KBM-7 (cell line): ENCODE results near the gene FAM13C.

ENCODE experiments used
- DNase-seq: peaks from one replicate; pipeline ENCODE4 v3.0.0-alpha.2; 2015
- in situ Hi-C: fragments of 300-500 bp; cut with MboI; formaldehyde crosslinking; loops from 2 replicates; pipeline ENCODE4 v1.14.3; 2020; ENCODE audit warnings: low sequenced_read_pairs, low pct_unique_long_range_greater_than_20kb, mixed read lengths

Gene FAM13C

DNA sequence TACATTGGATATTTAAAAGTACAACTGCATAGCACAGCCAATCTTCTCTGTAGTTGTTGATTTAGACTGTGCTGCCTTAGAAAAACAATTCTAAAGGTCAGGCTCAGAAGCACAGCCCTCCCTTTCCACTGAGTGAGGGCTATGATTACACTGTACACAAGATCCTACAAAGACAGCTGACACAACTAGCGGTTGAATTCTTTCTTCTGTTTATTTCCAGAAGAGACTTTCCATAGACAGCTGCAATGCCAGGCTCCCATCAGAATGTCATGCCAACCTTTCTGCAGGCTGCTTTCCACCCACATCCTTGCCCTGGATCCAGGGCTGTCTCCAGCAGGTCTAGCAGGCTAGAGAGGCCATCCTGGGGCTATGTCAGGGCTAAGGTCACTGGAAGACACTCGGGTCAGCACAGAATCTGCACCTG, 39.3 kb downstream of the FAM13C start:
- no peak for DNase-seq
- in situ Hi-C loops, result no loop called here

DNA sequence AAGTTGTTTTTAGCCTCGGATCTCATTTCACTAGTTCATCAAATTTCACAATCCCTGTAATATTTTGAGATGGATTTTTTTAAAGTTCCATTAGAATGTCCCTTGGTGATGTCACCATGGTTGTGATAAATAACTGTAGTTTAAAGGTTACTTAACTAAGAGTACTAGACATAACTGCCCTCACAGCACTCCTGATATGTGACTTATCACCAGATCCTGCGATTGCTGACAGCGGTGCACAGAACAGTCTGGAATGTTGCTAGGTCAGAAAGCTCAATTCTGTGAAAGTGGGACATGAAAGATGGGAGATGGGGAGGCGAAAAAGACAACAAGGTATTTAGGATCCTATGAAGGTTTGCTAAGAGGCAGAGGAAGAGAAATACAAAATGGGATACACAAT, 40.2 kb downstream of the FAM13C start:
- in situ Hi-C loops, result no loop called here
- DNase-seq, result no peak

DNA sequence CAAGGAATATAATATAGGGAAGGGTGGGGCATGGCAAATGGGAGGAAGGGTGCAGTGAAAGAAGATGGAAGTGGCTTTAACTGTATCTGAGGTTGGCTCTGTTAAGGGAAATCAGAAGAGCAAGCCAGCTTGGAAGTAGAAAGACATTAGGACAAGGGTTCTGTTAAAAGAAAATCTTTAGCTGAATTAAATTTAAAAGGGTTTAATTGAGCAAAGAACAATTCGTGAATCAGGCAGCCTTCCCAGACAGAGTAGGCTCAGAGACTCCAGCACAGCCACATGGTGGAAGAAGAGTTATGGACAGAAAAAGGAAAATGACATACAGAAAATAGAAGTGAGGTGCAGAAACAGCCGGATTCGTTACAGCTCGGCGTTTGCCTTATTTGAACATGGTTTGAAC, 42.0 kb downstream of the FAM13C start:
- DNase-seq, result no peak
- in situ Hi-C loops, result no loop called here

DNA sequence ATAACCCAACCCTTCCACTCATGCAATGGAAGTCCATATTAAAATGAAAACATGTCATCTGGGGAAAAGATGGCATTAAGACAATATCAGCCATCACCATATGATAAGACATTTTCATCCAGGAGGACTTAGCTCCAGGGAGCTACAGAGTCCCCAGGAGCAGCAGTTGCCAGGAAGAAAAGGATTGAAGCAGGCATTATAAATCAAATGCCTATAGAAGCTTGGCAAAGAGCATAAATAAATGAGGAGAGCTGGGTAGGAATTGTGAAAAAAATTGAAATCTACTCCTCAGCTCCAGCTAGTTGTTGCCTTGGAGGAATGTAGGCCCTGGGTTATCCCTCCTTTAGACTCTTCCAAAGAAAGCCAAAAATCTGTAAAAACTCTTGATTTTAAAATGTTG, 42.5 kb downstream of the FAM13C start:
- no peak for DNase-seq

DNA sequence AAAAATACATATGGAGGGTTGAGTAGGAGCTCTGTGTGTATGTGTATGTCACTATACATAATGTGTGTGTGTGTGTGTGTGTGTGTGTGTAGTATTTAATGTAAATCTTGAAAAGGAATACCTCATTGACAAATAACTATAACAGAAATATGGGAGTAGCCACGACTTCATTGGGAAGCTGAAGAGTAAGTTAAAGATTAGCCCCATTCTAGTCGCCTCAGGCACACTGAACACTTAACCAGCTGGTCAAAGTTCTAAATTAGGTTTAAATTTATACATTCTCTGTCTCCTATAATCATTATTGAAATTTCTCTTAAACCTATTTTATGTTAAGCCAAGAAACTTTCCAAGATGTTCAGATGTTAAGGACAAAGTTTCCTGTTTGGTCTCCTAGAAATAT, 45.3 kb downstream of the FAM13C start:
- in situ Hi-C loops, result no loop called here
- no peak for DNase-seq

More for the DNA sequence above, 42.5 kb downstream of the FAM13C start:
- in situ Hi-C loops, result no loop called here

DNA sequence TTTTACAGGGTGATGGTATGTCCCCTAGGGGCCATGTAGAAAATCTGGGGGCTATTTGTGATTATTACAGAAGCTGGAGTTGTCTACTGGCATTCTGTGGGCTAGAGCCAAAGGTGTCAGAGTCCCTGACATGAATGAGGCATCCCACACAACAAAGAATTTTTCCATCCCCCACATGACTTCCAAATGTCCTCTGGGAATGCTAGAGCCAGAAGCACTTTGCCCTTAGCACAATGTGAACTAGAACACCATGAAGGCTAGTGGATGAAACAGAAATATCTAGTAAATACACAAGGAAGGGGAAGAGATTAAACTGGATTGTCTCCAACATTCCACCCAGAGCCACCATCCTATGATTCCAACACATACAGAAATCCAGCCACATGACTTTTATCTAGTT, 46.9 kb downstream of the FAM13C start:
- in situ Hi-C loops, result no loop called here
- no peak for DNase-seq

DNA sequence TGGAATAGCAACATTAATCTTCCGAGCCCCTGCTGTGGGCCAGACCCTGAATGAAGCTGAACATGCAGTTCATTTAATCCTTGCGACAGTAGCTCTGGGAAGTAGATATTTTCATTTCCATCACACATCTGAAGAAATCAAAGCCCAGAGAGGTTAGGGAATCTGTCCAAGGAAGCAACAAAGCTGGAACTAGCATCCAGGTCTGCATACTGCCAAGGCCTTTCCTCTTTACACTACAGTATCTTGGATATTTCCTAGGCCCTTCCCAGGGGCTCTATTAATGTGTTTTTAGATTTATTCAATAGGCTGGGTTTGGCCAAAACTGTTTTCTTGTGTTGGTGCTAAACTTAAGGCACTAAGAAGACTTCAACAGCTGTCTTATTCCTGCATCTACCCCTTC, 48.1 kb downstream of the FAM13C start:
- in situ Hi-C loops, result no loop called here
- DNase-seq, result no peak

DNA sequence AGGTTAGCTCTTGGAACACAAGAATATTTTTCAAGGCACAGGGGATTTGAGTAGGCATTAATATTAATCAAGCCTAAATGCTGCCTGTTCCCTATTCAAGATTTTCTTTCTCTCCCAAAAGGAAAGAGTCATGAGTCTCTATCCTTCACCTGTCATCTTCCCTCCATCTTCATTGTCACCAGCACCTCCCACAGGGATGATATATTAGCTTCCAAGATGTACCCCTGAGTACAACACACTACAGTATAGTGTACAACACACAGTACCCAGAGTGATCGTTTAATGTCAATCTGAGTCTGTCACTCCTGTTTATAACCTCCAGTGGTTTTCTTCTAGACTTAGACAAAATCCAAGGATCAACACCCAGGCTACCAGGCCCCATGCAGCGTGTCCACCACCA, 50.1 kb downstream of the FAM13C start:
- in situ Hi-C loops, result no loop called here

DNA sequence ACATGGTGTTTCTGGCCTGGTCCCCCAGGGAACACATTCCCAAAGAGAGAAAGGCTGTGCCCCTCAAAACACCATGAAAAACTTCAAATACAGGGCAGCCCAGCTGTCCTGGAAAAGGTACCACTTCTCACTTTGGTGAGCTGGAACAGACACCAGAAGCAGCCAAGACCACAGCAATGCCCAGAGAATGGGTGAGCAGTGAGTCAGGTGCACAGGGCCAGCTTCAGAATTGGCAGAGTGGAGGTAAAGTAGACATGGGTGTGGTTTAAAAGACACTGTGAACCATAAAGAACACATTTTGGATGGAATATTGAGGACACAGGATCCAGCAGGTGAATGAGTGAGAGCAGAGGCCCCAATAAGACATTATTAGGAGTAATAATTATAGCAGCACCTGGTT, 51.3 kb downstream of the FAM13C start:
- in situ Hi-C loops, result no loop called here
- DNase-seq, result no peak

More for the DNA sequence above, 50.1 kb downstream of the FAM13C start:
- no peak for DNase-seq

DNA sequence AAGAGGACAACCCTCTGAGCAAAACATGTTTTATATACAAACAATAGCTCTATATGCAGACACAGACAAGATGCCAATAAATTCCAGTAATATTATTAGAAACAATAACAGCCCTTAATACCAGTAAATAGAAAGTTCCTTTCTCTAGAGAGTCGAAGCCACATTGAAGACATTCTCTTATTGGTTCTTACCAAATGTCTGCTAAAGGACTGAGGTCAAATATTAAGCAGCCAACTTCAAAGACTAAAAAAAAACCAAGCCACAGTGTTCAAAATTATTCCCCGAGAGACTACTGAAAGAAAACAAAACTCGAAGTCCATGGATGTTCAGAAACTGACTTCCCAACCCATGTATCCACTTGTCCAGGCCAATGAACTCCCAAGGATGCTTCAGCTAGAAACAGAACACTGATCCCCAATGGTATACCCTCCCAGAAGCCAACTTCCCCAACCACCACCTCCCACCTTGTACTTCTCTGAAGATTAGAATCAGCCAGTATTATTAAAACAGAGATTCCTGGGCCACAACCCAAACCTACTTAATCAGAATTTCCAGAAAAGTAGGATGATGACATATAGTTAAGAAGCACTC, 51.9 kb downstream of the FAM13C start:
- no peak for DNase-seq
- in situ Hi-C loops, result no loop called here

DNA sequence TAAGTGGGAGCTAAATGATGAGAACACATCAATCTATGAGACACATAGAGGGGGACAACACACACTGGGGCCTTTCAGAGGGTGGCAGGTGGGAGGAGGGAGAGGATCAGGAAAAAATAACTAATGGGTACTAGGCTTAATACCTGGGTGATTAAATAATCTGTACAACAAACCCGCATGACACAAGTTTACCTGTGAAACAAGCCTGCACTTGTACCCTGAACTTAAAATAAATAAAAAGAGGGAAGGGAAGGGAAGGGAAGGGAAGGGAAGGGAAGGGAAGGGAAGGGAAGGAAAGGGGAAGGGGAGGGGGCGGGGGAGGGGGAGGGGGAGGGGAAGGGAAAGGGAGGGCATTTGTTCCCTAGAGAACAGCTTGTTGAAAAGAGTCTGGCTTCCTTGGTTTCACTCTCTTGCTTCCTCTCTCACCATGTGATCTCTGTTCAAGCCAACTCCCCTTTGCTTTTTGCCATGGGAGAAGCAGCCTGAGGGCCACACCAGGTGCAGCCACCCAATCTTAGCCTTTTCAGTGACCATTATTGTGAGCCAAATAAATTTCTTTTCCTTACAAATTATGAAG, 57.7 kb downstream of the FAM13C start:
- DNase-seq, result no peak
- in situ Hi-C loops, result no loop called here

DNA sequence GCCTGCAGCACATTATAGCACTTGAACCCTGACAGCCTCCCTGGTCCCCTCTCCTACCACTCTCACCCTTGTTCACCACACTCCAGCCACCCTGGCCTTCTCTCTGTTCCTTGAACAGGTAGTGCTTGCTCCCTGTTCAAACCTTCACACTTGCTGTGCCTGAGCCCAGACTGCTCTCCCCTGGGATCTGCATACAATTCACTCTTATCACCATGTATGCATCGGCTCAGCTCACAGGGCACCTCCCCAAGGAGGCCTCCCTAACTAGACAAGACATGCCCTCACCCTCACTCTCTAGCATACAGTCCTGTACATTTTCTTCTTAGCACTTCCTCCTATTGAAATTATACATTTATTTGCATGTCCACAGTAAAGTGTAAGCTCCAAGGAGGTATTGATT, 59.3 kb downstream of the FAM13C start:
- no peak for DNase-seq
- in situ Hi-C loops, result no loop called here

DNA sequence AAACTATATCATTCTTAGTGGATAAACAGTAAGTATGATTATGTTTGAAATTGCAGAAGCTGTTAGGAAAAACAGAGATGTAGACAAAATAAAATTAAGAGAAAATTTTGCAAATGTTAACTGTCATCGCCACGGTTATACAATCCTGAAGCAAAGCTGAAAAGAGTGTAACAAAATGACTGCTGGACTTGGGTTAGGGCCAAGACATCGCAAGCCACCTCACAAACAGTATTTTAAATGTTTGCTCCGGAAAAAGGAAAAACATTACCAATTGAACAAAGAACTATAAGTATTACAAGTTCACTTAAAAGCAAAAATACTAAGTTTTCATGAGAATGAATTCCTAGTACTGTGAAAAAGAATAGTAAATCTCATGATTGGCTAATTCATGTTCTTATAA, 60.0 kb downstream of the FAM13C start:
- in situ Hi-C loops, result no loop called here
- no peak for DNase-seq

DNA sequence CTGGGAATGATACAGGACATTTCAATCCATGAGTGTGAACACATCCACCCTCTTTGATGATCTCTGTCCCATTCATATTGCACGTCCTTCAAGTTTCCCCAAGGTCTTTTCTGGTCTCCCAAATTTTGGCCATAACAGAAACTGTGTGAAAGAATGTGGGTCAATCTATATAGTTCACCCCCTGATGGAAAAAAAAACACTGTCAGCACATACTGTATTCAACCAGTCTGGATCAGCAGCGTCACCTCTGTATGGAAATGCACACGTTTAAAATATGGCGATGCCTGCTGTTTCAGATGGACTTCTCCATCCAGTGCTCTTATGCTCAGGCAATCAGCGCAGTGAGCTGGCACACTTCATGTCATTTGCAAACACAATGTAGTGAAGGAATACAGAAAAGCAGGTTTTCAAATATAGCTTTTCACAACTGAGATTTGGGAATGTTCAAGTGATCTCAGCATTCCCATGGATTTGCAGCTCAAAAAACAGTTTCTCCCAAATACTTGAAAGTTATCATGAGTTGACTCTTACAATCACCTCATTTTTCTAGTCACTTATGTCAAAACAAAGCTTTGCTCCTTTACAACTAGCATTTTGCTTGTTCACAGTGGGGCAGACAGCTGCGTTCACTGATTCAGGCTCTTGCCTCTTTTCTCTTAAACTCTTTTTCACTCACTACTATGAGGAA, 61.1 kb downstream of the FAM13C start:
- no peak for DNase-seq
- in situ Hi-C loops, result no loop called here

DNA sequence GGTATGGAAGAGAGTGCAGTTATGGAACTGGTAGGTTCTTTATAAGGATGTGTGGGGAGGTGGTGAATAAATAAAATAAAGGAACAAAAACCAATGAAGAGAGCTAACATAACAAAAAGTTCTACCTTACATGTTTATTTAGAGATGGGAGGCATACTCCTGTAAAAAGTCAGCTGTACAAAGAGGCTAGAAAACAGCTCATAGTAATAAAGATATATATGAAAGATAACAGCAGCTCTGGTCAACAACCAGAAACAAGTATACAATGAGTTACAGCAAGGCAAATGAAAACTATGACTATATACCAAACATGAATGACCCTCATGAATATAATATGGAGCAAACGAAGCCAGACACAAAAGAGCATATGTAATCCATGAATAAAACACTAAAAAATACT, 62.0 kb downstream of the FAM13C start:
- in situ Hi-C loops, result no loop called here
- no peak for DNase-seq

DNA sequence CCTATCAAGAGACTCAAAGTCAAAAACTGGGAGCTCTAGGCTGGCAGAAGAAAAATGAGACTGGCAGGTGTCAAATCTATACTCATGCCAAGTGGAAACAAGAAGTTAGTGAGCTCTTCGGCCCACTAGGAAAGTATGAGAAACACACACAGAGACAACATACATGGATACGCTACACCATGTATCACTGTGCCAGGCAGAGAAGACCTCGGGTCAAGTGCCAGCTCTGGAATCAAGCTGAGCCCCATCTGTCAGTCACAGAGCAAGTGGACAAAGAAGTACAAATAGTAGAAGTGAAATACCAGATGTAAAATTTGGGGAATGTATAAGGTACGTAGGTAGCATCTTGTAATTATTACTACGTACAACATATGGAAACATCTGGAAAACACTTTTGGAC, 62.4 kb downstream of the FAM13C start:
- in situ Hi-C loops, result no loop called here
- no peak for DNase-seq

DNA sequence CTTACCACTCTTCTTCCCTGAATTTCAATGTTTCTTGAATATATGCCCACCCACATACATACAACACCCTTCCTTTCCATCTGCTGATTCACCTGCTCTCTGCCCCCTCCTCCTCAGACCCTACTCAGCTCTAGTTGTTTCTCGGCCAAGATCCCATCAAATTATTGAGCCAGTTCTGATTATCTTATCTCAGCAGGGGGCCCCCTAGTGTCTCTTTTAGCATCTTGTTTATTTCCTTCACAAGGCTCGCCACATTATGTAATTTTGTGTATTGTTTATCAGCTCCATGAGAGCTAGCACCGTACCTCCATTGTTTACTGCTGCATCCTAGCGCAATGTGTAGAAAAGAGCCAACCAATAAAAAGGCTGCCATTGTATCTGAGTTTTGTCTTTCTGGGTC, 71.9 kb downstream of the FAM13C start:
- DNase-seq, result no peak
- in situ Hi-C loops, result no loop called here

DNA sequence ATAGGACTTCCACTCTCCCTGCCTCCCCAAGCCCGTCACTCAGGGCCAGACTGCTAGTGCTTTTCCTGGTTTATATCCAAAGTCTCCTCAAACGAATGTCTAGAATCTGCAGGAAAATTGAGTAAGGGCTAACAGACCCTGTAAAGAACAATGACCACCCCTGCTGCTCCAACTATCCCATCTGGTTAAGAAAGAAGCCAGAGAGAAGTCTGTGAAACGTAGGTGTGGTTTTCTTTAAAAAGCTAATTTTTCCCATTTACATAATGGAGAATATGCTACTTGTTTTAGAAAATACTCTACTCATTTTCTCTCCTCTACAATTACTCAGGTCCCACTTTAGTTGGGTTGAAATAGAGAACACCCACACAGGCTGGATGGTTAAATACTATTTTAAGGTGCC, 72.5 kb downstream of the FAM13C start:
- in situ Hi-C loops, result no loop called here

DNA sequence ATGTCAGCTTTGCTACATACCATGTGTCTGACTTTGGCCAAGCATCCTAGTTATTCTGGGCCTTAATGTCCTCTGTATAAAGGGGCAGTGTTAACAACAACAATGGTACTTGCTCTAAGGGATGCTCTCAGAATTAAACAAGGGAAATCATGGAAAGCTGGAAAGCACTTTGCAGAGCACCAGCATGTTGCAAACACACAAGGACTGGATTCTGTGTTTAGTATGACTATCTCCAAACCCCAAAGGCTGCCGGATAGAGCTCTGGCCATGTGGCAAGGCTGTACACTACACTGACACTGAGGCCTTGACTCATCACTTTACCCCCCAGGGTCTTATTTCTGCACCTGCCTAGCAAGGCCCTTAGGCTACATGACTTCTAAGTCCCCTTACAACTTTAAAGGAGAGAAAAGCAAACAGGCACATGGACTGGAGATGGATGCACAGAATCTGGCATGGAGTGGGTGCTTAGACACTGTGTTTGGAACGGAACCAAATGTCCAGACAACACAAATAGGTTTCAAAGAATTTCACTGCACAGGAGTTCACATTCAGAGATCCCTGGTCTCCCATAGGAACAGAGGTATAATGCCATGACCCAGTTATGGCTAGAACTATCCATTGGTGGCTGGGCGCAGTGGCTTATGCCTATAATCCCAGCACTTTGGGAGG, 74.6 kb downstream of the FAM13C start:
- no peak for DNase-seq

More for the DNA sequence above, 72.5 kb downstream of the FAM13C start:
- no peak for DNase-seq

DNA sequence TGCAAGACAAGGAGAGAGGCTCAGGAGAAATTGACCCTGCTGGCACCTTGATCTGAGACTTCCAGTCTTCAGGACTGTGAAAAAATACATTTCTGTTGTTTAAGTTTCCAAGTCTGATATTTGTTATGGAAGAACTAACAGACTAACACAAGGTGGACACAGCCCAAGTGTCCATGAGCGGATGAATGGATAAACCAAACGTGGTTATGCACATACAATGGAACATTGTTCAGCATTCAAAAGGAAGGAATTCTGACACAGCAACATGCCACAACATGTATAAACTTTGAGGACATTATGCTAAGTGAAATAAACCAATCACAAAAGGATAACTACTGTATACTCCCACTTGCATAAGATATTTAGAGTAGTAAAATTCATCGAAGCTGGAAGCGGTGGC, 76.5 kb downstream of the FAM13C start:
- in situ Hi-C loops, result no loop called here
- DNase-seq, result no peak

More for the DNA sequence above, 74.6 kb downstream of the FAM13C start:
- in situ Hi-C loops, result no loop called here
